Neural progenitor cell (in vitro differentiated cells): ENCODE measurements around the gene KCNK7. TPM values are rescaled to one million over a fixed set of nuclear protein-coding genes. Genes with fewer than 3 reads are reported as not detected.

Experiments
- DNase-seq: peaks from one replicate; pipeline ENCODE4 v3.0.0-alpha.2; 2016; ENCODE audit warnings: low spot score
- H2AFZ ChIP-seq: fragments of 200-600 bp; sonication (generic); replicated peaks from 2 replicates; pipeline ENCODE4 v1.6.1; 2016; ENCODE audit warnings: antibody characterized with exemption
- H3F3A ChIP-seq: fragments of 200-600 bp; sonication (generic); 2 replicates; pipeline ENCODE4 v1.6.1; 2016; ENCODE audit warnings: antibody characterized with exemption, low read depth
- H3K27ac ChIP-seq: fragments of 200-600 bp; sonication (generic); 2 replicates; pipeline ENCODE4 v1.5.1; 2016; ENCODE audit warnings: mild to moderate bottlenecking
- H3K27me3 ChIP-seq: fragments of 200-600 bp; sonication (generic); 2 replicates; pipeline ENCODE4 v1.6.1; 2016; ENCODE audit warnings: mild to moderate bottlenecking, moderate library complexity
- H3K36me3 ChIP-seq: fragments of 200-600 bp; sonication (generic); 2 replicates; pipeline ENCODE4 v1.5.1; 2016
- H3K4me1 ChIP-seq: fragments of 200-600 bp; sonication (generic); 2 replicates; pipeline ENCODE4 v1.6.1; 2016; ENCODE audit warnings: mixed run types
- H3K4me2 ChIP-seq: fragments of 200-600 bp; sonication (generic); 2 replicates; pipeline ENCODE4 v1.6.1; 2016
- H3K4me3 ChIP-seq: fragments of 200-600 bp; sonication (generic); 2 replicates; pipeline ENCODE4 v1.5.1; 2016
- H3K79me2 ChIP-seq: fragments of 200-600 bp; sonication (generic); 2 replicates; pipeline ENCODE4 v1.6.1; 2016; ENCODE audit warnings: low read depth
- H3K9ac ChIP-seq: fragments of 200-600 bp; sonication (generic); 2 replicates; pipeline ENCODE4 v1.6.1; 2016
- H3K9me3 ChIP-seq: fragments of 200-600 bp; sonication (generic); 2 replicates; pipeline ENCODE4 v1.5.1; 2016; ENCODE audit warnings: low read depth
- H4K20me1 ChIP-seq: fragments of 200-600 bp; sonication (generic); 2 replicates; pipeline ENCODE4 v1.6.1; 2016; ENCODE audit warnings: low read depth
- H3K27ac Mint-ChIP-seq: 3 replicates; pipeline ENCODE4 v1.8.0; 2021; ENCODE audit warnings: mixed read lengths
- H3K27me3 Mint-ChIP-seq: 2 replicates; pipeline ENCODE4 v1.8.0; 2022; ENCODE audit warnings: low read depth, mild to moderate bottlenecking, inconsistent platforms, moderate library complexity, mixed read lengths; ENCODE audit not compliant: insufficient read depth
- H3K36me3 Mint-ChIP-seq: 3 replicates; pipeline ENCODE4 v1.8.0; 2021; ENCODE audit warnings: mixed read lengths
- H3K4me1 Mint-ChIP-seq: 3 replicates; pipeline ENCODE4 v1.8.0; 2021; ENCODE audit warnings: mixed read lengths
- H3K4me3 Mint-ChIP-seq: 3 replicates; pipeline ENCODE4 v1.8.0; 2021; ENCODE audit warnings: mild to moderate bottlenecking, moderate library complexity, mixed read lengths
- H3K9me3 Mint-ChIP-seq: 3 replicates; pipeline ENCODE4 v1.8.0; 2020; ENCODE audit warnings: mixed read lengths
- CTCF ChIP-seq: fragments of 200-600 bp; sonication (generic); IDR thresholded peaks from 2 replicates; pipeline ENCODE4 v1.5.1; 2017; ENCODE audit warnings: antibody characterized with exemption, mild to moderate bottlenecking
- EZH2 ChIP-seq: fragments of 200-600 bp; sonication (generic); IDR thresholded peaks from 2 replicates; pipeline ENCODE4 v1.6.1; 2017; ENCODE audit warnings: antibody characterized with exemption, mild to moderate bottlenecking, moderate library complexity
- EZH2phosphoT487 ChIP-seq: fragments of 200-600 bp; sonication (generic); IDR thresholded peaks from 2 replicates; pipeline ENCODE4 v1.6.1; 2017; ENCODE audit warnings: antibody characterized with exemption
- total RNA-seq: library from RNA; depleted of rRNA; stranded (reverse); fragments of >200 nt; gene quantifications from 2 replicates; pipeline ENCODE4 v1.2.3, GENCODE V29; 2015; ENCODE audit warnings: low replicate concordance

Gene KCNK7
- total RNA-seq, 1 donor from 2014 or later = not detected

GRCh38 chr11:65637032-65637557 lies 41.5 kb upstream of the KCNK7 start:
- no peaks in the 10 kb centered on the region for H3K9me3 Mint-ChIP-seq
- TF ChIP-seq EZH2 = no peak
- no peak for TF ChIP-seq EZH2phosphoT487
- no peak for TF ChIP-seq CTCF
- no peak for DNase-seq
- no peaks in the 10 kb centered on the region for H3K36me3 ChIP-seq
- H3F3A ChIP-seq = peaks cover 27% of the 10 kb centered on the region
- peak overlapping the region; percentile 85 for H3K4me3 Mint-ChIP-seq
- no peak overlapping the region for H3K9ac ChIP-seq
- peaks cover under 1% of the 10 kb centered on the region for H3K27me3 ChIP-seq
- H3K4me2 ChIP-seq = peak overlapping the region; percentile 42
- H3K4me1 Mint-ChIP-seq = peaks cover 19% of the 10 kb centered on the region
- H3K9me3 ChIP-seq = no peaks in the 10 kb centered on the region
- H3K27me3 Mint-ChIP-seq = peaks cover 5% of the 10 kb centered on the region
- H3K4me3 ChIP-seq = no peak overlapping the region
- H3K27ac ChIP-seq = no peak overlapping the region
- peaks cover 11% of the 10 kb centered on the region for H4K20me1 ChIP-seq
- H3K27ac Mint-ChIP-seq = no peak overlapping the region
- H3K79me2 ChIP-seq = no peaks in the 10 kb centered on the region
- H2AFZ ChIP-seq = no peak overlapping the region
- peaks cover 3% of the 10 kb centered on the region for H3K36me3 Mint-ChIP-seq
- H3K4me1 ChIP-seq = peaks cover 16% of the 10 kb centered on the region

- Histone ChIP-seq H3K9ac (no peak overlapping the region), H2AFZ (no peak overlapping the region), H3K4me3 (no peak overlapping the region), H3K27ac (no peak overlapping the region), H3K79me2 (no peaks in the 10 kb centered on the region), H4K20me1 (peaks cover 11% of the 10 kb centered on the region), H3F3A (peaks cover 27% of the 10 kb centered on the region), H3K4me2 (no peak overlapping the region), H3K4me1 (peaks cover 16% of the 10 kb centered on the region), H3K36me3 (no peaks in the 10 kb centered on the region), H3K27me3 (no peaks in the 10 kb centered on the region), H3K9me3 (no peaks in the 10 kb centered on the region)
- H3K4me3 Mint-ChIP-seq = no peak overlapping the region
- H3K9me3 Mint-ChIP-seq = no peaks in the 10 kb centered on the region
- H3K27ac Mint-ChIP-seq = no peak overlapping the region
- H3K27me3 Mint-ChIP-seq = no peaks in the 10 kb centered on the region
- H3K36me3 Mint-ChIP-seq = peaks cover 5% of the 10 kb centered on the region
- peaks cover 15% of the 10 kb centered on the region for H3K4me1 Mint-ChIP-seq
- TF ChIP-seq EZH2phosphoT487 (no peak), EZH2 (no peak), CTCF (no peak)
- no peak for DNase-seq
These were observed 40.8 kb upstream of the KCNK7 start for GRCh38 chr11:65636108-65637031.

DNA sequence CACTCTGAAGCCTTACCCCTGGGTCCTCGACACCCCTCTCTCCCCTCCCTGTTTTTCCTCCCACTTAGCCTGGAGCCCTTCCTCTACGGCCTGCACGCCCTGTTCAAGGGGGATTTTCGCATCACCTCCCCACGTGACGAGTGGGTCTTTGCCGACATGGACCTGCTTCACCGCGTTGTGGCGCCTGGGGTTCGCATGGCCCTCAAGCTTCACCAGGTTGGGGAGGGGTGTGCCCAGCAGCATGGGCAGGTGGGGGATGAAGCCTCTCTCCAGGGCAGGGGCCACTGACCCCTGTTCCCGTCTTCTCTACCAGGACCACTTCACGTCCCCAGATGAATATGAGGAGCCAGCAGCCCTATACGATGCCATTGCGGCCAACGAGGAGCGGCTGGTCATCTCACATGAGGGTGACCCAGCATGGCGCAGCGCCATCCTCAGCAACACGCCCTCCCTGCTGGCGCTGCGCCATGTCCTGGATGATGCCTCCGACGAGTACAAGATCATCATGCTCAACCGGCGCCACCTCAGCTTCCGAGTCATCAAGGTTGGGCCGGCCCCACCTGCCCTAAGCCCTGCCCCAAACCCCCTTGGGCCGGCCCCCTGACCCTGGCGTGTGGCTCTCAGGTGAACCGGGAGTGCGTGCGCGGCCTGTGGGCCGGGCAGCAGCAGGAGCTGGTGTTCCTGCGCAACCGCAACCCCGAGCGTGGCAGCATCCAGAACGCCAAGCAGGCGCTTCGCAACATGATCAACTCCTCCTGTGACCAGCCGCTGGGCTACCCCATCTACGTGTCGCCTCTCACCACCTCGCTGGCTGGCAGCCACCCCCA lies 39.5 kb upstream of the KCNK7 start:
- Histone ChIP-seq H3K9ac (no peak overlapping the region), H2AFZ (no peak overlapping the region)
- H3K27ac Mint-ChIP-seq = no peak overlapping the region

More for the DNA sequence above, 39.5 kb upstream of the KCNK7 start:
- DNase-seq = no peak
- Mint-ChIP-seq H3K4me3 (no peak overlapping the region), H3K4me1 (peaks cover 15% of the 10 kb centered on the region), H3K36me3 (peaks cover 5% of the 10 kb centered on the region), H3K27me3 (no peaks in the 10 kb centered on the region), H3K9me3 (no peaks in the 10 kb centered on the region)
- H3K9me3 ChIP-seq = no peaks in the 10 kb centered on the region
- H3F3A ChIP-seq = peaks cover 27% of the 10 kb centered on the region
- H3K4me2 ChIP-seq = no peak overlapping the region
- no peak overlapping the region for H3K27ac ChIP-seq
- TF ChIP-seq CTCF (no peak), EZH2phosphoT487 (no peak), EZH2 (no peak)
- no peaks in the 10 kb centered on the region for H3K79me2 ChIP-seq
- peaks cover 16% of the 10 kb centered on the region for H3K4me1 ChIP-seq
- H3K4me3 ChIP-seq = no peak overlapping the region
- peaks cover 11% of the 10 kb centered on the region for H4K20me1 ChIP-seq
- H3K27me3 ChIP-seq = no peaks in the 10 kb centered on the region
- H3K36me3 ChIP-seq = no peaks in the 10 kb centered on the region
